RWPE1 (cell line): ENCODE data around the gene MRPL4.
A peak's percentile ranks its signal among the peaks of the same experiment; 100 is the strongest.

Source experiments
- CTCF ChIA-PET: fragments of 350-600 bp; sonication (Branson Sonifier 250); formaldehyde crosslinking; extraction: SDS; loops from one replicate; lab custom pipeline; 2021; lab: Yijun Ruan, JAX
- POLR2A ChIA-PET: fragments of 400-600 bp; formaldehyde crosslinking; extraction: SDS; loops from one replicate; lab custom pipeline; 2020; ENCODE audit warnings: antibody characterized with exemption; ENCODE audit not compliant: low non-redundant PET; lab: Yijun Ruan, JAX
- DNase-seq: peaks from one replicate; pipeline ENCODE4 v3.0.0; 2012; ENCODE audit warnings: low spot score
- H3K27ac ChIP-seq: fragments of 450-650 bp; 2 replicates; pipeline ENCODE4 v1.5.1; 2017
- CTCF ChIP-seq: fragments of 450-650 bp; conservative IDR thresholded peaks from 2 replicates; pipeline ENCODE4 v1.5.1; 2017; ENCODE audit warnings: low read depth, mild to moderate bottlenecking

Gene MRPL4

GRCh38 chr19:10309423-10309822 is 57.4 kb downstream of the MRPL4 start, which contains the start of gene ZGLP1:
ZGLP1 (minus strand) TSS chr19:10309815.
- no peak for TF ChIP-seq CTCF
- peak within 1 kb of the TSS; percentile 19 for H3K27ac ChIP-seq
- ChIA-PET CTCF (no interaction called here), POLR2A (no interaction called here)
- no peak for DNase-seq
